GM23338 (cell line): ENCODE results near the gene TIMM10. TPM values are rescaled to one million over a fixed set of nuclear protein-coding genes. Genes with fewer than 3 reads are reported as not detected.

Experiments
- ATAC-seq: fragments of 200-7000 bp; cut with Tn5 transposase; 3 replicates; pipeline ENCODE4 v1.9.1; 2020
- DNase-seq: peaks from one replicate; pipeline ENCODE4 v3.0.0-alpha.2; 2015; ENCODE audit warnings: low spot score
- H2AFZ ChIP-seq: fragments of 200-600 bp; sonication (generic); 2 replicates; pipeline ENCODE4 v1.8.0; 2016; ENCODE audit warnings: antibody characterized with exemption, mild to moderate bottlenecking, moderate library complexity
- H3F3A ChIP-seq: fragments of 200-600 bp; sonication (generic); replicated peaks from 2 replicates; pipeline ENCODE4 v1.8.0; 2017; ENCODE audit warnings: antibody characterized with exemption, mixed run types, low read depth
- H3K27ac ChIP-seq: fragments of 200-600 bp; sonication (generic); 2 replicates; pipeline ENCODE4 v1.6.1; 2016; ENCODE audit warnings: low read depth
- H3K27me3 ChIP-seq: fragments of 200-600 bp; sonication (generic); 2 replicates; pipeline ENCODE4 v1.8.0; 2016; ENCODE audit warnings: mild to moderate bottlenecking, mixed run types, moderate library complexity; ENCODE audit not compliant: insufficient read depth
- H3K36me3 ChIP-seq: fragments of 200-600 bp; sonication (generic); 2 replicates; pipeline ENCODE4 v1.8.0; 2016; ENCODE audit warnings: mild to moderate bottlenecking; ENCODE audit not compliant: insufficient read depth
- H3K4me1 ChIP-seq: fragments of 200-600 bp; sonication (generic); 2 replicates; pipeline ENCODE4 v1.8.0; 2016; ENCODE audit warnings: mild to moderate bottlenecking, moderate library complexity; ENCODE audit not compliant: insufficient read depth
- H3K4me2 ChIP-seq: fragments of 200-600 bp; sonication (generic); 2 replicates; pipeline ENCODE4 v1.7.1; 2017; ENCODE audit warnings: mixed run types
- H3K4me3 ChIP-seq: fragments of 200-600 bp; sonication (generic); 2 replicates; pipeline ENCODE4 v1.6.1; 2016; ENCODE audit warnings: mixed run types
- H3K79me2 ChIP-seq: fragments of 200-600 bp; sonication (generic); replicated peaks from 2 replicates; pipeline ENCODE4 v1.8.0; 2017; ENCODE audit warnings: mild to moderate bottlenecking; ENCODE audit not compliant: insufficient read depth
- H3K9me2 ChIP-seq: fragments of 200-600 bp; sonication (generic); 2 replicates; pipeline ENCODE4 v1.8.0; 2017; ENCODE audit not compliant: insufficient read depth
- H4K20me1 ChIP-seq: fragments of 200-600 bp; sonication (generic); replicated peaks from 2 replicates; pipeline ENCODE4 v1.8.0; 2017; ENCODE audit warnings: mild to moderate bottlenecking; ENCODE audit not compliant: insufficient read depth
- H3K27ac Mint-ChIP-seq: 2 replicates; pipeline ENCODE4 v1.8.0; 2020; ENCODE audit warnings: inconsistent platforms, mild to moderate bottlenecking, moderate library complexity, mixed read lengths
- H3K27me3 Mint-ChIP-seq: 3 replicates; pipeline ENCODE4 v1.8.0; 2022; ENCODE audit warnings: low read depth, mild to moderate bottlenecking, moderate library complexity, mixed read lengths, inconsistent platforms; ENCODE audit not compliant: insufficient read depth, poor library complexity
- H3K36me3 Mint-ChIP-seq: 3 replicates; pipeline ENCODE4 v1.8.0; 2021; ENCODE audit warnings: low read depth, mild to moderate bottlenecking, inconsistent platforms, moderate library complexity, mixed read lengths
- H3K4me1 Mint-ChIP-seq: 3 replicates; pipeline ENCODE4 v1.8.0; 2020; ENCODE audit warnings: mild to moderate bottlenecking, inconsistent platforms, mixed read lengths
- H3K4me3 Mint-ChIP-seq: 3 replicates; pipeline ENCODE4 v1.8.0; 2021; ENCODE audit warnings: moderate library complexity, mild to moderate bottlenecking, inconsistent platforms, mixed read lengths
- H3K9me3 Mint-ChIP-seq: 3 replicates; pipeline ENCODE4 v1.8.0; 2020; ENCODE audit warnings: moderate library complexity, mild to moderate bottlenecking, inconsistent platforms, mixed read lengths
- CREB1 ChIP-seq: fragments of 250-450 bp; sonication (Bioruptor Pico); IDR thresholded peaks from 2 replicates; pipeline ENCODE4 v1.5.0; 2020; ENCODE audit warnings: low read depth, mild to moderate bottlenecking, moderate library complexity
- EZH2 ChIP-seq: fragments of 200-600 bp; sonication (generic); IDR thresholded peaks from one replicate; pipeline ENCODE4 v1.8.0; 2017; ENCODE audit warnings: antibody characterized with exemption, mild to moderate bottlenecking, low read depth; ENCODE audit not compliant: unreplicated experiment
- EZH2phosphoT487 ChIP-seq: fragments of 200-600 bp; sonication (generic); IDR thresholded peaks from one replicate; pipeline ENCODE4 v1.8.1; 2018; ENCODE audit warnings: antibody characterized with exemption; ENCODE audit not compliant: unreplicated experiment
- JUNB ChIP-seq: IDR thresholded peaks from one replicate; pipeline ENCODE4 v1.6.1; 2016; ENCODE audit warnings: antibody characterized with exemption; ENCODE audit not compliant: unreplicated experiment
- NANOG ChIP-seq: IDR thresholded peaks from 2 replicates; pipeline ENCODE4 v1.6.1; 2016; ENCODE audit warnings: antibody characterized with exemption, borderline replicate concordance
- POLR2AphosphoS5 ChIP-seq: IDR thresholded peaks from 2 replicates; pipeline ENCODE4 v1.6.1; 2016; ENCODE audit warnings: antibody characterized with exemption, low read depth
- STAT1 ChIP-seq: IDR thresholded peaks from one replicate; pipeline ENCODE4 v1.6.1; 2016; ENCODE audit warnings: antibody characterized with exemption; ENCODE audit not compliant: unreplicated experiment
- ZNF114 ChIP-seq: fragments of 250-450 bp; sonication (Bioruptor Pico); IDR thresholded peaks from 2 replicates; pipeline ENCODE4 v1.5.0; 2020; ENCODE audit warnings: mild to moderate bottlenecking, moderate library complexity
- ZNF331 ChIP-seq: fragments of 250-450 bp; sonication (Bioruptor Pico); IDR thresholded peaks from 2 replicates; pipeline ENCODE4 v1.5.0; 2020; ENCODE audit warnings: low read depth, mild to moderate bottlenecking, moderate library complexity
- polyA plus RNA-seq: library from polyadenylated mRNA; unstranded; fragments of >200 nt; fragmentation: Nextera tagmentation; extraction: Ambion mirVana; gene quantifications from 2 replicates; pipeline ENCODE4 v1.2.1, GENCODE V29; 2016
- total RNA-seq: library from RNA; depleted of rRNA; stranded (reverse); fragments of >200 nt; shearing (Covaris generic); gene quantifications from 2 replicates; pipeline ENCODE4 v1.2.3, GENCODE V29; 2014
- TF ChIP-seq, protein P1 (sequence below): IDR thresholded peaks from one replicate; pipeline ENCODE4 v1.6.1; 2018; ENCODE audit warnings: antibody characterized with exemption; ENCODE audit not compliant: unreplicated experiment
- TF ChIP-seq, protein P2 (sequence below): IDR thresholded peaks from 2 replicates; pipeline ENCODE4 v1.6.1; 2016; ENCODE audit warnings: antibody characterized with exemption
- TF ChIP-seq, protein P3 (sequence below): fragments of 250-450 bp; sonication (Bioruptor Pico); IDR thresholded peaks from 2 replicates; pipeline ENCODE4 v1.5.0; 2020; ENCODE audit warnings: mild to moderate bottlenecking, moderate library complexity
- TF ChIP-seq, protein P4 (sequence below), 2 experiments: fragments of 200-600 bp in 1 of 2; sonication (generic) in 1 of 2; conservative IDR thresholded peaks; 2 replicates each; pipeline versions ENCODE4 v1.5.1 to v1.6.1; 2016 to 2017; ENCODE audit warnings: antibody characterized with exemption in 2 of 2, low read depth in 2 of 2, mild to moderate bottlenecking in 2 of 2, moderate library complexity in 1 of 2

The TIMM10 gene
- total and polyA plus RNA-seq, 2 experiments from 2014 or later, result 59.1 to 194 TPM

DNA sequence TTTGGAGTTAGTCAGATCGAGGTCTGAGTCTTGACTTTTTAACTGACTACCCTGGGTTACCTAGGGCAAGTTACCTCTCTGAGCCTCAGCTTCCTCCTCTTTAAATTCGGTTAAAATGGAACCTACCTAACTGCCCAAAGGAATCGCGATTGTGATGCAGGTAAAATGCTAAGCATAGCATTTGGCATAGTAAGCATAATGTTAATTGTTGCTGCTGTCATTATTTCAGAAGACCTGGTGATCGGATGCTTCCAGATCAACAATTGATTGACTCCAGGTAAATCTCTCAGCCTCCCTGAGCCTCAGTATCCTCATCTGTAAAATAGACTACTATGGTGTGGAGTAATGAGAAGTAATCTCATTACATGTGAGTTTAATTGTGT is 14.5 kb downstream of the TIMM10 start:
- Mint-ChIP-seq H3K27me3 (peaks cover 16% of the 10 kb centered on the region), H3K4me3 (peak overlapping the region; percentile 89), H3K36me3 (peaks cover 16% of the 10 kb centered on the region), H3K4me1 (peaks cover 26% of the 10 kb centered on the region), H3K27ac (no peak overlapping the region), H3K9me3 (no peaks in the 10 kb centered on the region; the same call in 2 of the 3 replicates)
- Histone ChIP-seq H3K79me2 (peaks cover 19% of the 10 kb centered on the region), H3K27ac (no peak overlapping the region), H3K9me2 (no peaks in the 10 kb centered on the region), H3K27me3 (peaks cover 17% of the 10 kb centered on the region), H3K4me3 (peak overlapping the region; percentile 86), H2AFZ (peak overlapping the region; percentile 14; the same call in 1 of the 2 replicates), H4K20me1 (no peaks in the 10 kb centered on the region), H3F3A (peaks cover 6% of the 10 kb centered on the region; the same call in 1 of the 2 replicates), H3K4me2 (peak overlapping the region; percentile 97), H3K4me1 (peaks cover 11% of the 10 kb centered on the region), H3K36me3 (no peaks in the 10 kb centered on the region)
- ATAC-seq, result no peak
- no peak for TF ChIP-seq JUNB
- no peak for TF ChIP-seq ZNF331 (CRISPR knock-in tag)
- no peak for TF ChIP-seq CREB1 (CRISPR knock-in tag)
- TF ChIP-seq, protein P1, sequence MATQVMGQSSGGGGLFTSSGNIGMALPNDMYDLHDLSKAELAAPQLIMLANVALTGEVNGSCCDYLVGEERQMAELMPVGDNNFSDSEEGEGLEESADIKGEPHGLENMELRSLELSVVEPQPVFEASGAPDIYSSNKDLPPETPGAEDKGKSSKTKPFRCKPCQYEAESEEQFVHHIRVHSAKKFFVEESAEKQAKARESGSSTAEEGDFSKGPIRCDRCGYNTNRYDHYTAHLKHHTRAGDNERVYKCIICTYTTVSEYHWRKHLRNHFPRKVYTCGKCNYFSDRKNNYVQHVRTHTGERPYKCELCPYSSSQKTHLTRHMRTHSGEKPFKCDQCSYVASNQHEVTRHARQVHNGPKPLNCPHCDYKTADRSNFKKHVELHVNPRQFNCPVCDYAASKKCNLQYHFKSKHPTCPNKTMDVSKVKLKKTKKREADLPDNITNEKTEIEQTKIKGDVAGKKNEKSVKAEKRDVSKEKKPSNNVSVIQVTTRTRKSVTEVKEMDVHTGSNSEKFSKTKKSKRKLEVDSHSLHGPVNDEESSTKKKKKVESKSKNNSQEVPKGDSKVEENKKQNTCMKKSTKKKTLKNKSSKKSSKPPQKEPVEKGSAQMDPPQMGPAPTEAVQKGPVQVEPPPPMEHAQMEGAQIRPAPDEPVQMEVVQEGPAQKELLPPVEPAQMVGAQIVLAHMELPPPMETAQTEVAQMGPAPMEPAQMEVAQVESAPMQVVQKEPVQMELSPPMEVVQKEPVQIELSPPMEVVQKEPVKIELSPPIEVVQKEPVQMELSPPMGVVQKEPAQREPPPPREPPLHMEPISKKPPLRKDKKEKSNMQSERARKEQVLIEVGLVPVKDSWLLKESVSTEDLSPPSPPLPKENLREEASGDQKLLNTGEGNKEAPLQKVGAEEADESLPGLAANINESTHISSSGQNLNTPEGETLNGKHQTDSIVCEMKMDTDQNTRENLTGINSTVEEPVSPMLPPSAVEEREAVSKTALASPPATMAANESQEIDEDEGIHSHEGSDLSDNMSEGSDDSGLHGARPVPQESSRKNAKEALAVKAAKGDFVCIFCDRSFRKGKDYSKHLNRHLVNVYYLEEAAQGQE, result no peak
- TF ChIP-seq STAT1, result no peak
- TF ChIP-seq, protein P2, sequence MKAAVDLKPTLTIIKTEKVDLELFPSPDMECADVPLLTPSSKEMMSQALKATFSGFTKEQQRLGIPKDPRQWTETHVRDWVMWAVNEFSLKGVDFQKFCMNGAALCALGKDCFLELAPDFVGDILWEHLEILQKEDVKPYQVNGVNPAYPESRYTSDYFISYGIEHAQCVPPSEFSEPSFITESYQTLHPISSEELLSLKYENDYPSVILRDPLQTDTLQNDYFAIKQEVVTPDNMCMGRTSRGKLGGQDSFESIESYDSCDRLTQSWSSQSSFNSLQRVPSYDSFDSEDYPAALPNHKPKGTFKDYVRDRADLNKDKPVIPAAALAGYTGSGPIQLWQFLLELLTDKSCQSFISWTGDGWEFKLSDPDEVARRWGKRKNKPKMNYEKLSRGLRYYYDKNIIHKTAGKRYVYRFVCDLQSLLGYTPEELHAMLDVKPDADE, result no peak
- no peak for TF ChIP-seq NANOG
- no peak for TF ChIP-seq EZH2
- TF ChIP-seq, protein P3, sequence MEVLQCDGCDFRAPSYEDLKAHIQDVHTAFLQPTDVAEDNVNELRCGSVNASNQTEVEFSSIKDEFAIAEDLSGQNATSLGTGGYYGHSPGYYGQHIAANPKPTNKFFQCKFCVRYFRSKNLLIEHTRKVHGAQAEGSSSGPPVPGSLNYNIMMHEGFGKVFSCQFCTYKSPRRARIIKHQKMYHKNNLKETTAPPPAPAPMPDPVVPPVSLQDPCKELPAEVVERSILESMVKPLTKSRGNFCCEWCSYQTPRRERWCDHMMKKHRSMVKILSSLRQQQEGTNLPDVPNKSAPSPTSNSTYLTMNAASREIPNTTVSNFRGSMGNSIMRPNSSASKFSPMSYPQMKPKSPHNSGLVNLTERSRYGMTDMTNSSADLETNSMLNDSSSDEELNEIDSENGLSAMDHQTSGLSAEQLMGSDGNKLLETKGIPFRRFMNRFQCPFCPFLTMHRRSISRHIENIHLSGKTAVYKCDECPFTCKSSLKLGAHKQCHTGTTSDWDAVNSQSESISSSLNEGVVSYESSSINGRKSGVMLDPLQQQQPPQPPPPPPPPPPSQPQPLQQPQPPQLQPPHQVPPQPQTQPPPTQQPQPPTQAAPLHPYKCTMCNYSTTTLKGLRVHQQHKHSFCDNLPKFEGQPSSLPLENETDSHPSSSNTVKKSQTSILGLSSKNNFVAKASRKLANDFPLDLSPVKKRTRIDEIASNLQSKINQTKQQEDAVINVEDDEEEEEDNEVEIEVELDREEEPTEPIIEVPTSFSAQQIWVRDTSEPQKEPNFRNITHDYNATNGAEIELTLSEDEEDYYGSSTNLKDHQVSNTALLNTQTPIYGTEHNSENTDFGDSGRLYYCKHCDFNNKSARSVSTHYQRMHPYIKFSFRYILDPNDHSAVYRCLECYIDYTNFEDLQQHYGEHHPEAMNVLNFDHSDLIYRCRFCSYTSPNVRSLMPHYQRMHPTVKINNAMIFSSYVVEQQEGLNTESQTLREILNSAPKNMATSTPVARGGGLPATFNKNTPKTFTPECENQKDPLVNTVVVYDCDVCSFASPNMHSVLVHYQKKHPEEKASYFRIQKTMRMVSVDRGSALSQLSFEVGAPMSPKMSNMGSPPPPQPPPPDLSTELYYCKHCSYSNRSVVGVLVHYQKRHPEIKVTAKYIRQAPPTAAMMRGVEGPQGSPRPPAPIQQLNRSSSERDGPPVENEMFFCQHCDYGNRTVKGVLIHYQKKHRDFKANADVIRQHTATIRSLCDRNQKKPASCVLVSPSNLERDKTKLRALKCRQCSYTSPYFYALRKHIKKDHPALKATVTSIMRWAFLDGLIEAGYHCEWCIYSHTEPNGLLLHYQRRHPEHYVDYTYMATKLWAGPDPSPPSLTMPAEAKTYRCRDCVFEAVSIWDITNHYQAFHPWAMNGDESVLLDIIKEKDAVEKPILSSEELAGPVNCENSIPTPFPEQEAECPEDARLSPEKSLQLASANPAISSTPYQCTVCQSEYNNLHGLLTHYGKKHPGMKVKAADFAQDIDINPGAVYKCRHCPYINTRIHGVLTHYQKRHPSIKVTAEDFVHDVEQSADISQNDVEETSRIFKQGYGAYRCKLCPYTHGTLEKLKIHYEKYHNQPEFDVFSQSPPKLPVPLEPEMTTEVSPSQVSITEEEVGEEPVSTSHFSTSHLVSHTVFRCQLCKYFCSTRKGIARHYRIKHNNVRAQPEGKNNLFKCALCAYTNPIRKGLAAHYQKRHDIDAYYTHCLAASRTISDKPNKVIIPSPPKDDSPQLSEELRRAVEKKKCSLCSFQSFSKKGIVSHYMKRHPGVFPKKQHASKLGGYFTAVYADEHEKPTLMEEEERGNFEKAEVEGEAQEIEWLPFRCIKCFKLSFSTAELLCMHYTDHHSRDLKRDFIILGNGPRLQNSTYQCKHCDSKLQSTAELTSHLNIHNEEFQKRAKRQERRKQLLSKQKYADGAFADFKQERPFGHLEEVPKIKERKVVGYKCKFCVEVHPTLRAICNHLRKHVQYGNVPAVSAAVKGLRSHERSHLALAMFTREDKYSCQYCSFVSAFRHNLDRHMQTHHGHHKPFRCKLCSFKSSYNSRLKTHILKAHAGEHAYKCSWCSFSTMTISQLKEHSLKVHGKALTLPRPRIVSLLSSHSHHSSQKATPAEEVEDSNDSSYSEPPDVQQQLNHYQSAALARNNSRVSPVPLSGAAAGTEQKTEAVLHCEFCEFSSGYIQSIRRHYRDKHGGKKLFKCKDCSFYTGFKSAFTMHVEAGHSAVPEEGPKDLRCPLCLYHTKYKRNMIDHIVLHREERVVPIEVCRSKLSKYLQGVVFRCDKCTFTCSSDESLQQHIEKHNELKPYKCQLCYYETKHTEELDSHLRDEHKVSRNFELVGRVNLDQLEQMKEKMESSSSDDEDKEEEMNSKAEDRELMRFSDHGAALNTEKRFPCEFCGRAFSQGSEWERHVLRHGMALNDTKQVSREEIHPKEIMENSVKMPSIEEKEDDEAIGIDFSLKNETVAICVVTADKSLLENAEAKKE (CRISPR knock-in tag), result no peak
- TF ChIP-seq, protein P4, sequence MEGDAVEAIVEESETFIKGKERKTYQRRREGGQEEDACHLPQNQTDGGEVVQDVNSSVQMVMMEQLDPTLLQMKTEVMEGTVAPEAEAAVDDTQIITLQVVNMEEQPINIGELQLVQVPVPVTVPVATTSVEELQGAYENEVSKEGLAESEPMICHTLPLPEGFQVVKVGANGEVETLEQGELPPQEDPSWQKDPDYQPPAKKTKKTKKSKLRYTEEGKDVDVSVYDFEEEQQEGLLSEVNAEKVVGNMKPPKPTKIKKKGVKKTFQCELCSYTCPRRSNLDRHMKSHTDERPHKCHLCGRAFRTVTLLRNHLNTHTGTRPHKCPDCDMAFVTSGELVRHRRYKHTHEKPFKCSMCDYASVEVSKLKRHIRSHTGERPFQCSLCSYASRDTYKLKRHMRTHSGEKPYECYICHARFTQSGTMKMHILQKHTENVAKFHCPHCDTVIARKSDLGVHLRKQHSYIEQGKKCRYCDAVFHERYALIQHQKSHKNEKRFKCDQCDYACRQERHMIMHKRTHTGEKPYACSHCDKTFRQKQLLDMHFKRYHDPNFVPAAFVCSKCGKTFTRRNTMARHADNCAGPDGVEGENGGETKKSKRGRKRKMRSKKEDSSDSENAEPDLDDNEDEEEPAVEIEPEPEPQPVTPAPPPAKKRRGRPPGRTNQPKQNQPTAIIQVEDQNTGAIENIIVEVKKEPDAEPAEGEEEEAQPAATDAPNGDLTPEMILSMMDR (conservative IDR thresholded peaks at IDR 0.05; ENCODE audit: low read depth in 2 of 2), result no peak
- TF ChIP-seq POLR2AphosphoS5, result no peak
- no peak for TF ChIP-seq EZH2phosphoT487
- TF ChIP-seq ZNF114 (CRISPR knock-in tag), result no peak
- DNase-seq, result peak; percentile 50
